GM19193 (cell line): Measurements from ENCODE around the gene SOX8.

Source experiments
- POLR2A ChIP-seq: IDR thresholded peaks from 4 replicates; pipeline ENCODE4 v1.6.1; 2011; ENCODE audit not compliant: insufficient read depth, insufficient read length; ENCODE audit errors: extremely low read depth

The SOX8 gene

GRCh38 chr16:979147-979546 lies 2.4 kb upstream of the SOX8 start:
- TF ChIP-seq POLR2A = no peak

- no peak for TF ChIP-seq POLR2A
Measured at GRCh38 chr16:979859-980594, 1.5 kb upstream of the SOX8 start.

- TF ChIP-seq POLR2A = no peak
Measured at GRCh38 chr16:980595-980854, 1.0 kb upstream of the SOX8 start.

GRCh38 chr16:982145-983043 lies 824 bp downstream of the SOX8 start:
- TF ChIP-seq POLR2A = no peak

- no peak for TF ChIP-seq POLR2A
Measured at GRCh38 chr16:983044-984030, 1.8 kb downstream of the SOX8 start.

GRCh38 chr16:984121-984694 lies 2.6 kb downstream of the SOX8 start:
- TF ChIP-seq POLR2A = no peak

GRCh38 chr16:984736-985636 lies 3.4 kb downstream of the SOX8 start:
- no peak for TF ChIP-seq POLR2A

- TF ChIP-seq POLR2A = no peak
Measured at GRCh38 chr16:985646-986400, 4.3 kb downstream of the SOX8 start.

- no peak for TF ChIP-seq POLR2A
Measured at GRCh38 chr16:986411-986810, 4.8 kb downstream of the SOX8 start.

GRCh38 chr16:986925-987582 lies 5.5 kb downstream of the SOX8 start:
- no peak for TF ChIP-seq POLR2A

- TF ChIP-seq POLR2A = no peak
Measured at GRCh38 chr16:987906-988305, 6.3 kb downstream of the SOX8 start.

GRCh38 chr16:988471-989353 lies 7.1 kb downstream of the SOX8 start:
- no peak for TF ChIP-seq POLR2A

GRCh38 chr16:989354-989814 lies 7.8 kb downstream of the SOX8 start:
- TF ChIP-seq POLR2A = no peak
